GM04504 (cell line): ENCODE measurements around the gene MRPS7.
"Not testable (repeated sequence)": the region's sequence is repeated elsewhere in the genome, so short reads cannot be mapped to it uniquely, and the experiment has no call there.

Experiments
- DNase-seq: peaks from one replicate; pipeline ENCODE4 v3.0.0-alpha.2; 2012; ENCODE audit warnings: low read depth

Gene MRPS7

GRCh38 chr17:75271233-75271954 is 9.7 kb downstream of the MRPS7 start:
- DNase-seq, result peak; percentile 36

GRCh38 chr17:75271955-75272847 is 10.5 kb downstream of the MRPS7 start:
- DNase-seq, result peak; percentile 63

- DNase-seq, result no peak
Measured at GRCh38 chr17:75272848-75273184, 11.1 kb downstream of the MRPS7 start.

GRCh38 chr17:75273977-75274708 is 12.5 kb downstream of the MRPS7 start:
- peak; percentile 49 for DNase-seq

GRCh38 chr17:75277664-75278071 is 16.0 kb downstream of the MRPS7 start:
- DNase-seq, result peak; percentile 75

GRCh38 chr17:75280189-75280588 is 18.5 kb downstream of the MRPS7 start:
- DNase-seq, result not testable (repeated sequence)

- no peak for DNase-seq
Measured at GRCh38 chr17:75285123-75285522, 23.4 kb downstream of the MRPS7 start.

GRCh38 chr17:75287221-75287620 is 25.5 kb downstream of the MRPS7 start:
- DNase-seq, result no peak

GRCh38 chr17:75288359-75288758 is 26.7 kb downstream of the MRPS7 start:
- DNase-seq, result no peak

- DNase-seq, result no peak
Measured at GRCh38 chr17:75288770-75289114, 27.1 kb downstream of the MRPS7 start.

- peak; percentile 98 for DNase-seq
Measured at GRCh38 chr17:75289115-75289831, 27.6 kb downstream of the MRPS7 start, which contains the start of gene SLC25A19. Gene SLC25A19, minus strand, starts transcription at chr17:75289433. Its CDS starts 2,669 bp downstream, at chr17:75286764.

- DNase-seq, result peak; percentile 38
Measured at GRCh38 chr17:75289832-75290337, 28.2 kb downstream of the MRPS7 start.

GRCh38 chr17:75292810-75293448 is 31.2 kb downstream of the MRPS7 start:
- DNase-seq, result not testable (repeated sequence)

GRCh38 chr17:75295201-75296158 is 33.8 kb downstream of the MRPS7 start:
- no peak for DNase-seq

GRCh38 chr17:75300280-75300679 is 38.6 kb downstream of the MRPS7 start:
- no peak for DNase-seq

GRCh38 chr17:75301049-75301448 is 39.4 kb downstream of the MRPS7 start:
- no peak for DNase-seq

- DNase-seq, result no peak
Measured at GRCh38 chr17:75301502-75302206, 40.0 kb downstream of the MRPS7 start.

GRCh38 chr17:75307957-75308731 is 46.5 kb downstream of the MRPS7 start:
- no peak for DNase-seq
